Measurements from ENCODE around the gene KMO.

Gene KMO

GRCh38 chr1:241593186-241593585 lies 61.0 kb downstream of the KMO start:
- H3K9me3 ChIP-seq (ENCODE audit: insufficient read depth, low read length): no peaks in the 10 kb centered on the region
- H3K36me3 ChIP-seq (ENCODE audit: insufficient read depth, insufficient read length, low read length): peaks cover 15% of the 10 kb centered on the region
- no peaks in the 10 kb centered on the region for H3K27me3 ChIP-seq (ENCODE audit: insufficient read depth, insufficient read length)
- TF ChIP-seq YY1 (IDR thresholded peaks at IDR 0.05; ENCODE audit: insufficient read depth, insufficient read length) (no peak), ZNF274 (IDR thresholded peaks at IDR 0.05; ENCODE audit: low read depth, low read length) (no peak), SUZ12 (IDR thresholded peaks at IDR 0.05; ENCODE audit: extremely low read depth, insufficient read depth, insufficient read length) (no peak)
- DNase-seq (ENCODE audit: low read depth, low spot score): no peak
- H3K4me1 ChIP-seq (ENCODE audit: insufficient read depth, insufficient read length): no peaks in the 10 kb centered on the region
- H3K4me3 ChIP-seq (ENCODE audit: insufficient read length, low read depth): no peak overlapping the region
- no peak overlapping the region for H3K9ac ChIP-seq (ENCODE audit: insufficient read length, low read depth)

- H3K4me3 ChIP-seq (ENCODE audit: insufficient read length, low read depth): no peak overlapping the region
- no peaks in the 10 kb centered on the region for H3K9me3 ChIP-seq (ENCODE audit: insufficient read depth, low read length)
- peaks cover 15% of the 10 kb centered on the region for H3K36me3 ChIP-seq (ENCODE audit: insufficient read depth, insufficient read length, low read length)
- no peak for DNase-seq (ENCODE audit: low read depth, low spot score)
- TF ChIP-seq ZNF274 (IDR thresholded peaks at IDR 0.05; ENCODE audit: low read depth, low read length) (no peak), YY1 (IDR thresholded peaks at IDR 0.05; ENCODE audit: insufficient read depth, insufficient read length) (no peak), SUZ12 (IDR thresholded peaks at IDR 0.05; ENCODE audit: extremely low read depth, insufficient read depth, insufficient read length) (no peak)
- no peaks in the 10 kb centered on the region for H3K27me3 ChIP-seq (ENCODE audit: insufficient read depth, insufficient read length)
- H3K9ac ChIP-seq (ENCODE audit: insufficient read length, low read depth): no peak overlapping the region
- H3K4me1 ChIP-seq (ENCODE audit: insufficient read depth, insufficient read length): no peaks in the 10 kb centered on the region
These were observed 64.5 kb downstream of the KMO start for GRCh38 chr1:241596633-241597032.

GRCh38 chr1:241598249-241598648 lies 66.1 kb downstream of the KMO start:
- TF ChIP-seq YY1 (IDR thresholded peaks at IDR 0.05; ENCODE audit: insufficient read depth, insufficient read length): no peak
- TF ChIP-seq ZNF274 (IDR thresholded peaks at IDR 0.05; ENCODE audit: low read depth, low read length): no peak
- no peak for TF ChIP-seq SUZ12 (IDR thresholded peaks at IDR 0.05; ENCODE audit: extremely low read depth, insufficient read depth, insufficient read length)
- no peak overlapping the region for H3K4me3 ChIP-seq (ENCODE audit: insufficient read length, low read depth)
- H3K27me3 ChIP-seq (ENCODE audit: insufficient read depth, insufficient read length): no peaks in the 10 kb centered on the region
- peaks cover 17% of the 10 kb centered on the region for H3K36me3 ChIP-seq (ENCODE audit: insufficient read depth, insufficient read length, low read length)
- no peaks in the 10 kb centered on the region for H3K9me3 ChIP-seq (ENCODE audit: insufficient read depth, low read length)
- H3K4me1 ChIP-seq (ENCODE audit: insufficient read depth, insufficient read length): no peaks in the 10 kb centered on the region
- H3K9ac ChIP-seq (ENCODE audit: insufficient read length, low read depth): no peak overlapping the region
- DNase-seq (ENCODE audit: low read depth, low spot score): no peak

GRCh38 chr1:241600496-241600901 lies 68.3 kb downstream of the KMO start:
- H3K9ac ChIP-seq (ENCODE audit: insufficient read length, low read depth): no peak overlapping the region
- H3K27me3 ChIP-seq (ENCODE audit: insufficient read depth, insufficient read length): no peaks in the 10 kb centered on the region
- H3K9me3 ChIP-seq (ENCODE audit: insufficient read depth, low read length): no peaks in the 10 kb centered on the region
- H3K4me3 ChIP-seq (ENCODE audit: insufficient read length, low read depth): no peak overlapping the region
- H3K4me1 ChIP-seq (ENCODE audit: insufficient read depth, insufficient read length): no peaks in the 10 kb centered on the region
- DNase-seq (ENCODE audit: low read depth, low spot score): no peak
- H3K36me3 ChIP-seq (ENCODE audit: insufficient read depth, insufficient read length, low read length): peaks cover 15% of the 10 kb centered on the region
- TF ChIP-seq YY1 (IDR thresholded peaks at IDR 0.05; ENCODE audit: insufficient read depth, insufficient read length): no peak
- no peak for TF ChIP-seq SUZ12 (IDR thresholded peaks at IDR 0.05; ENCODE audit: extremely low read depth, insufficient read depth, insufficient read length)
- no peak for TF ChIP-seq ZNF274 (IDR thresholded peaks at IDR 0.05; ENCODE audit: low read depth, low read length)

- Histone ChIP-seq H3K4me1 (ENCODE audit: insufficient read depth, insufficient read length) (no peaks in the 10 kb centered on the region), H3K27me3 (ENCODE audit: insufficient read depth, insufficient read length) (no peaks in the 10 kb centered on the region), H3K9me3 (ENCODE audit: insufficient read depth, low read length) (no peaks in the 10 kb centered on the region), H3K4me3 (ENCODE audit: insufficient read length, low read depth) (no peak overlapping the region), H3K9ac (ENCODE audit: insufficient read length, low read depth) (no peak overlapping the region), H3K36me3 (ENCODE audit: insufficient read depth, insufficient read length, low read length) (peaks cover 7% of the 10 kb centered on the region)
- TF ChIP-seq YY1 (IDR thresholded peaks at IDR 0.05; ENCODE audit: insufficient read depth, insufficient read length): no peak
- TF ChIP-seq ZNF274 (IDR thresholded peaks at IDR 0.05; ENCODE audit: low read depth, low read length): no peak
- no peak for TF ChIP-seq SUZ12 (IDR thresholded peaks at IDR 0.05; ENCODE audit: extremely low read depth, insufficient read depth, insufficient read length)
- no peak for DNase-seq (ENCODE audit: low read depth, low spot score)
These were observed 71.6 kb downstream of the KMO start for GRCh38 chr1:241603731-241604245.

- Histone ChIP-seq H3K36me3 (ENCODE audit: insufficient read depth, insufficient read length, low read length) (peaks cover 7% of the 10 kb centered on the region), H3K4me1 (ENCODE audit: insufficient read depth, insufficient read length) (no peaks in the 10 kb centered on the region)
- DNase-seq (ENCODE audit: low read depth, low spot score): no peak
These were observed 73.1 kb downstream of the KMO start for GRCh38 chr1:241605146-241605805.

GRCh38 chr1:241606544-241606943 lies 74.4 kb downstream of the KMO start:
- no peak overlapping the region for H3K9ac ChIP-seq (ENCODE audit: insufficient read length, low read depth)
- no peaks in the 10 kb centered on the region for H3K4me1 ChIP-seq (ENCODE audit: insufficient read depth, insufficient read length)
- no peak for DNase-seq (ENCODE audit: low read depth, low spot score)

More at GRCh38 chr1:241605146-241605805, 73.1 kb downstream of the KMO start:
- H3K27me3 ChIP-seq (ENCODE audit: insufficient read depth, insufficient read length): no peaks in the 10 kb centered on the region
- no peaks in the 10 kb centered on the region for H3K9me3 ChIP-seq (ENCODE audit: insufficient read depth, low read length)
- no peak overlapping the region for H3K4me3 ChIP-seq (ENCODE audit: insufficient read length, low read depth)
- no peak for TF ChIP-seq ZNF274 (IDR thresholded peaks at IDR 0.05; ENCODE audit: low read depth, low read length)
- TF ChIP-seq SUZ12 (IDR thresholded peaks at IDR 0.05; ENCODE audit: extremely low read depth, insufficient read depth, insufficient read length): no peak
- no peak for TF ChIP-seq YY1 (IDR thresholded peaks at IDR 0.05; ENCODE audit: insufficient read depth, insufficient read length)
- no peak overlapping the region for H3K9ac ChIP-seq (ENCODE audit: insufficient read length, low read depth)

More at GRCh38 chr1:241606544-241606943, 74.4 kb downstream of the KMO start:
- H3K36me3 ChIP-seq (ENCODE audit: insufficient read depth, insufficient read length, low read length): peaks cover 7% of the 10 kb centered on the region
- no peak overlapping the region for H3K4me3 ChIP-seq (ENCODE audit: insufficient read length, low read depth)
- H3K9me3 ChIP-seq (ENCODE audit: insufficient read depth, low read length): no peaks in the 10 kb centered on the region
- TF ChIP-seq YY1 (IDR thresholded peaks at IDR 0.05; ENCODE audit: insufficient read depth, insufficient read length) (no peak), ZNF274 (IDR thresholded peaks at IDR 0.05; ENCODE audit: low read depth, low read length) (no peak), SUZ12 (IDR thresholded peaks at IDR 0.05; ENCODE audit: extremely low read depth, insufficient read depth, insufficient read length) (no peak)
- H3K27me3 ChIP-seq (ENCODE audit: insufficient read depth, insufficient read length): no peaks in the 10 kb centered on the region

Data from NT2/D1 (cell line).